NCI-H128 (cell line): ENCODE measurements around the gene BMP5.
"Not testable (repeated sequence)": the region's sequence is repeated elsewhere in the genome, so short reads cannot be mapped to it uniquely, and the experiment has no call there.

Source experiments
- DNase-seq: peaks from one replicate; lab custom pipeline; 2025; ENCODE audit not compliant: unreplicated experiment; lab: John Stamatoyannopoulos, UW

The BMP5 gene

GRCh38 chr6:55875400-55875799 is at the start of gene BMP5:
Gene BMP5, minus strand, starts transcription at chr6:55875590. Its CDS starts 725 bp downstream, at chr6:55874865.
- DNase-seq = no peak

- DNase-seq = no peak
These were observed 47.0 kb upstream of the BMP5 start for GRCh38 chr6:55922406-55922805.

- DNase-seq = no peak
These were observed 44.4 kb upstream of the BMP5 start for GRCh38 chr6:55919716-55920308.

GRCh38 chr6:55918639-55919038 is 43.2 kb upstream of the BMP5 start:
- DNase-seq = no peak

- DNase-seq = no peak
These were observed 42.5 kb upstream of the BMP5 start for GRCh38 chr6:55917751-55918415.

GRCh38 chr6:55916188-55916587 is 40.8 kb upstream of the BMP5 start:
- no peak for DNase-seq

GRCh38 chr6:55913228-55914195 is 38.1 kb upstream of the BMP5 start:
- DNase-seq = no peak

- not testable (repeated sequence) for DNase-seq
These were observed 35.1 kb upstream of the BMP5 start for GRCh38 chr6:55910466-55910865.

GRCh38 chr6:55909911-55910310 is 34.5 kb upstream of the BMP5 start:
- not testable (repeated sequence) for DNase-seq

GRCh38 chr6:55902796-55903195 is 27.4 kb upstream of the BMP5 start:
- no peak for DNase-seq

- DNase-seq = no peak
These were observed 26.4 kb upstream of the BMP5 start for GRCh38 chr6:55901765-55902270.

- DNase-seq = no peak
These were observed 23.0 kb upstream of the BMP5 start for GRCh38 chr6:55898342-55898741.

- DNase-seq = no peak
These were observed 22.0 kb upstream of the BMP5 start for GRCh38 chr6:55897346-55897745.

GRCh38 chr6:55895972-55896730 is 20.8 kb upstream of the BMP5 start:
- DNase-seq = no peak

GRCh38 chr6:55892749-55893357 is 17.5 kb upstream of the BMP5 start:
- no peak for DNase-seq

- DNase-seq = no peak
These were observed 13.5 kb upstream of the BMP5 start for GRCh38 chr6:55888917-55889316.

GRCh38 chr6:55886185-55886836 is 10.9 kb upstream of the BMP5 start:
- no peak for DNase-seq

- DNase-seq = no peak
These were observed 7.6 kb upstream of the BMP5 start for GRCh38 chr6:55882718-55883569.

GRCh38 chr6:55877283-55877682 is 1.9 kb upstream of the BMP5 start:
- DNase-seq = no peak
